Stimulated activated CD4-positive, alpha-beta T cell treated with anti-CD3 and anti-CD28 coated beads, TNF-alpha, amount 100 ng/mL, for 24 hours (primary cell): ENCODE results near the gene SREBF1.
A peak's percentile ranks its signal among the peaks of the same experiment; 100 is the strongest.

Source experiments
- DNase-seq, 3 experiments: peaks; one replicate each; pipeline ENCODE4 v3.0.0-alpha.2; 2020; ENCODE audit warnings: low read depth in 3 of 3

The SREBF1 gene

DNA sequence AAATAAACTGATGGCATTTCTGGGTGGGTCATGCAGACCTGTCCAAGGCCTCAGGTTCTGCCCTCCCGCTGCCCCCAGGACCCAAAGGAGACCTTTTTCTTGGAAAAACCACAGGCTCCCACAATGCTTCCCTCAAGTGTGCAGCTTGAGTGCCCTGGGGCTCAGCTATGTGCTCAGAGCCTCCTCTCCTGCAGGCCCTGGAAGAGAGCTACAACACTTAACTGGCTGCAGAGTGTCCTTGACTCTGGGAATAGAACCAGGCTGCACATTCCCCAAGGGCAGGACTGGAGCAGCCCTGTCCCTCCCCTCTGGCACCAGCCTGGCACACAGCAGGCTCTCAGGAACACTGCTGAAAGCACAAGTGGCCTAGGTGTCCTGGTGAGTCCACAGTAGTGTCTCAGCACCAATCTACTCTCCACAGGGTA, 4.8 kb upstream of the SREBF1 start:
- DNase-seq, result no peak

DNA sequence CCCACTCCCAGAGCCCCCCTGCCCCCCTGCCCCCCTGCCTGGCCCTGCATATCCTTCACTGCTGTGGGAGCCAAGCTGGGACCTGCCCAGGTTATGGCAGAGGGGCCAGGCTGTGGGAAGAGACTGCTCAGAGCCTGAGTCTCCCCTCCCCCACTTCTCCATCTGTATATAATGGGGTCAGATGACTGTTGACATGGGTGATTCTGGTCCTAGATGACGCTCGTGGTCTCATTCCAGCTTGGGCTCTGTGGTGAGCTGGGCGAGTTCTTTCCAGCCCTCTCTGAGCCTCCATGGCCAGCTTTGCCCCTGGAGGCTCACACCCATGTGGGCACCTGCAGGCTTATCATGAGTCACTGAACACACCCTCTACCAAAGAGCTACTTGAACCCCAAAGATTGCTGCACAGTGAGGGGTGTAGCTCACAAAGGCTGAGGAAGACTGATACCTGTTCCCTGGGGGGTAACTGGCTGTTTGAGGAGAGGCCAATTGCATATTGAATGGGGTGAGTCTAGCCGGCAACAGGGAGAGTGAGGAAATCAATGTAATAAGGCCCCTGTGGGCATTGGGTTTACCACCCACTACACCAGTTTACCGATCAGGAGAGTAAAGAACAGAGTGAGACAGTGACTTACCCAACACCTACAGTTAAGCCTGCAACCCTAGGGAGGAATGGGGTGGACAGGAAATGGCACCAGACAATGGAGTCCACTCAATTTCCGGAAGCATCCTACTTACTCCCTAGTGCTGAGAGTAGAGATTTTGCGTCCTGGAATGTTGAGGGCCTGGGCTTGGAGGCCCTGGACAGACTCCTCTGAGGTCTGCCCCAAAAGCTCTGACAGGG, 4.2 kb upstream of the SREBF1 start:
- no peak for DNase-seq

DNA sequence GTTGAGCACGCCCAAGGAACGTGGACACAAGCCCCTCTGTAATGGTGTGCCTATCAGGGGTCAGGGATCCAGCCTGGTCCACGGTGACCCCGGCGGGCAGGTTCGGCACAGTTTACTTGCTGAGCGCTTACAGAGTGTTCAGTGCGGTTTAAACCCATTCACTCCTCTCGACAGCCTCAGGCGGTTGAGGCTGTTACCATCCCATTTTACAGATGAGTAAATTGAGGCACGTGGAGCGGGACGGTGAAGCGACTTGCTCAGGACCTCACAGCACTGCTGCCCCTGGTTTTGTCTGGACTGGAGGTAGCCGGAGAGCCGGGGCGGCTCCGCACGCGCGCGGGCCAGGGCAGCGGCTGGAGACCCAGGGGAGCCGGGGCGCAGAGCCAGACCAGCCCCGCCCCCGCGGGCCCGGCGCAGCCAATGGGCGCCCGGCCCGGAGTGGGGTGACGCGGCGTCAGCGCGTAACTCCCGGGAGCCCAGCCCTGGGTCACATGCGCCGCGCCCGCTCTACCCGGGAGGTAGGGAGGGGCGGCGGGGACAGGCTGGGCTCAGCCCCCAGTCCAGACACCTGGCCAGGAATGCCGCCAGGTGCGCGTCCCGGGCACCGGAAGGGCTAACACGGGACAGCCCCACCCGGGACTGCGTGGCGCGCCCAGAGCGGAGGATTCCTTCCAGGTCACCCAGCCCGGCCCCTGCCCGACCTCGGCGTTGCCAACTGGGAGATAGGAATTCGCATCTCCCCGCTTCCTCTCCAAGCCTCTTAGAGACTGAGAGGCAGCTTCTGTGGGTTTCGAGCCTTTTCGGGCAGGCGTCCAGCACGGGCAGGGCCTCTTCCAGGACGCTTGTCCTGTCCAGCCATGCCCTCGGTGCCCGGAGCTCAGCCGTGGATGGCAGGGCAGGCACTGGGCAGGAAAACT, 3.3 kb upstream of the SREBF1 start:
- DNase-seq, result peak; percentile 54 to 78 (median 61)

DNA sequence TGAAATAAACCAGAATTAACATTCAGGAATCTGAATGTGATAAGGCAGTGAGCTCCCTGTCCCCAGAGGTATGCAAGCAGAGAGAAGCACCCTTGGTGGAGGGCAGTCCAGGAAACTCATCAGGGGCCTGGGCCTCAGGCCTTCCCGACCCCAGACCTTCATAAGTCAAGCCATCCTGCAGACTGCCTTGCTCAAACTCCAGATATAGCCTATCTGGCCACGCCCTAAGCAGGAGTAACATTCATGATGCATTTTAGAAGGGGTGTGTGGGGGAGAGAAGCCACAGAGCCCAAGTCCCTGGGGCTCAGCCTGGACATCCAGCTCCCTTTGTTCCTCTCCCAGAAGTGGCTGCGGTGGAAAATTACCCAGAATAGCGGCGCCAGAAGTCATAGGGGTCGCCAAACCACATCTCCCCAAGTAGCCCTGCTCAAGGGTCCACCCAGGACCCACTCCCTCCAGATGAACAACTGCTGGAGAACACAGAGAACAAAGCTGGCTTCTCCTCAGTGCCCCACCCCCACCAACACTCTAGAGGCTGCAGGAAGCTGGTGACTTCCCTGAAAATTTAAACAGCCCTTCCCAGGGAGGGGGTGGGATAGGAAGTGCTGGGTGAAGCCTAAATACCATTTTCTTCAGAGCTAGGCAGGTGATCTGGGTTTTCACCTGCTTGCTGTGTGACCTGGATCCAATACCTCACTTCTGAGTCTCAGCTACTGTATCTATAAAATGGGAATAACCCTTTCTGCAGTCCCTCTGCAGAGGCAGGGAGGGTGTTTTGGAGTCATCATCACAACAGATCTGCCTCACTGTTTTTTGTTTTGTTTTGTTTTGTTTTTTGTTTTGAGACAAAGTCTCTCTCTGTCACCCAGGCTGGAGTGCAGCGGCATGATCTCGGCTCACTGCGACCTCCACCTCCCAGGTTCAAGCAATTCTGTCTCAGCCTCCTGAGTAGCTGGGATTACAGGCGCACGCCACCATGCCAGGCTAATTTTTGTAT, 1.5 kb upstream of the SREBF1 start:
- DNase-seq, result no peak

DNA sequence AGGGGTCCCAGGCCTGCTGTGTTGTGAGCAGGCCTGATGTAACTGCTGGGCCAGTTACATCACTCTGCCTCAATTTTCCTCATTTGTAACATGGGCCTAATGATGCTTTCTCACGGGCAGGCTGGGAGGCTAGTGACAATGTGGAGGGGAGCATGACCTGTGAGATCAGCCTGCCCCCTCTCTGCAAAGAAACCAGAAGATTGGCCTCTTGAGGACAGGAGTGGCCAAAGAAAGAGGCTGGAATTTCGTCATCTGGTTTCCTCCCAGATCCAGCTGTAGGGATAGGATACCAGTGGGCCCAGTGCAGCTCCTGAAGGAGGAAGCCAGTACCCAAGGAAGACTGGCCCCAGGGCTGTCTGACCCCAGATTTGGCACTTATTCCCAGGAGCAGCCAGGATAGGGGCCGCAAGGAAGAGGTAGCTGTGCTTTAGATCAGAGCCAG, 615 bp upstream of the SREBF1 start:
- DNase-seq, result no peak

DNA sequence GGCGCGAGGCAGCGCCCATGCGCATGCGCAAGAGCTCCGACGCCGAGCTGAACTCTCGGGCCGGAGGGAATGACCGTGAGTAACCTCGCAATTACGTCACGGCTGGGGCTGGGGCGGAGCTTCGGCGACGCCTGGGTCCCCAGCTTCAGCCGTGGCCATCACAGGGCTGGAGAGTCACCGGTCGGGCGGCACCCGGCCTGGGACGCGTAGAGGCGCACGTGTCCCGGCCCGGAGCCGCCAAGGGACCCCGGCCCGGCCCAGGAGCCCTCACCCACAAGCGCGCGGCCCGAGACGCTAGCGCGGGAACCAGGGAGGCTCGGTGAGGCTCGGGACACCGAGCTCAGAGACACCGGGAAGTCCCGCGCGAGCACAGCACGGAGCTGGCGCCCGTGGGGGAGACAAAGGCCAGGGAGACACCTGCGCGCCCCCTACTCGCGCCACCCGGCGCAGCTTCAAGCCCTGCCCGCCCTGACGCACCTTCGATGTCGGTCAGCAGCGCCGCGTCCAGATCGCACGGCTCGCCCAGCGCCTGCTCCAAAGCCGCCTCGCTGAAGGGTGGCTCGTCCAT, 452 bp downstream of the SREBF1 start:
- peak; percentile 94 to 97 (median 96) for DNase-seq

DNA sequence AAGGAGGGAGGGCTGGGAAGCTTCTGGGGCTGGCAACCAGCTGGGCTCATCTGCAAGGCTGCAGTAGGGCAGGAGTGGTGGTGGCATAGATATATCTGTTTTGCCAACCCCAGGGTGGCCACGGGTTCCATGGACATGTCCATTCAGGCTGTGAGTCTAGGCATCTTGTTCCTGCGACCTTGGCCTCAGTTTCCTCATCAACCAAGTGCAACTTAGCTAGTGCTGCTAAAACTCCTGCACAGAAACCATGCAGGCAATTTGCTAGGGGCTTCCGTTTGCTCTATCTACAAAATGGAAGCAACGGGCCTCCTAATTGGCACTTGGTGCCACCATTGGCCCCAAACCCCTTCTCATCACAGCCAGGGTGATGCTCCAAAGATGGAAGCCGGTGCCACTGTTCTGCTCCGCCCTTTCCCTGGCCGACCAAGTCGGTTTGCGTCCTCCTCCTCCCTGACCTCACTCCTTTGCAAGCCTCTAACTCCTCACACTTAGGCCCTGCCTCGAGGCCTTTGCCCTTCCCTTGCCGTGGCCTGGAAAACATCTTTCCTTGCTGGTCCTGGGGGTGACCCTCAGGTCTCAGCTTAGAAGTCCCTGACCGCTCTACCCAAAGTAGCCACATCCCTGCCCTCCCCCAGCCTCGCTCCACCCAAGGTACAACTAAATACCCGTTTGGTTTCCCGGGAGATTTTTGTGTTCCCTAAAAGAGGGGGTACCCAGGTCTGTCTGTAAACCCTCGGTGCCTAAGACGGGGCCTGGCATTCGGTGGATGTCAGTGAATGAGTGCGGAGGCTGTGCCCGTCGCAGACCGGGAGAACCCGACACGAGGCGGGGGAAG, 1.2 kb downstream of the SREBF1 start:
- no peak for DNase-seq

DNA sequence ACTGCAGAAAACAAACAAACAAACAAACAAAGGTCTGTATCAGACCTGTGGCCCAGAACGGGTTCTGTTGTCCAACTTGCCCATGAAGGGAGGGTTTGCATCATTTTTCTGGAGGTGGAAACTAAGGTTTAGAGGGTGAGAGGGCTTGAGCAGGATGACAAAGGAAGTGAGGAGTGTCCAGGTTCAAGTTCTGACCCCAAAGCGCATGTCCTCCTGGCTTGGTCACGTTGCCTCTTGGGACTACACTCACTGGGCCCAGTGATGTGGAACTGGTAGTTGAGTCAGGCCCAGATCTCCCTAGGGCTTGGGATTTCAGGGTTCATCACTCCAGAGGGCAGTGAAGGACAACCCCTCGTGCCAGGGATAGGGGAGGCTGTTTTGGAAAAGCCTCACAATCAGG, 1.8 kb downstream of the SREBF1 start:
- DNase-seq, result no peak

DNA sequence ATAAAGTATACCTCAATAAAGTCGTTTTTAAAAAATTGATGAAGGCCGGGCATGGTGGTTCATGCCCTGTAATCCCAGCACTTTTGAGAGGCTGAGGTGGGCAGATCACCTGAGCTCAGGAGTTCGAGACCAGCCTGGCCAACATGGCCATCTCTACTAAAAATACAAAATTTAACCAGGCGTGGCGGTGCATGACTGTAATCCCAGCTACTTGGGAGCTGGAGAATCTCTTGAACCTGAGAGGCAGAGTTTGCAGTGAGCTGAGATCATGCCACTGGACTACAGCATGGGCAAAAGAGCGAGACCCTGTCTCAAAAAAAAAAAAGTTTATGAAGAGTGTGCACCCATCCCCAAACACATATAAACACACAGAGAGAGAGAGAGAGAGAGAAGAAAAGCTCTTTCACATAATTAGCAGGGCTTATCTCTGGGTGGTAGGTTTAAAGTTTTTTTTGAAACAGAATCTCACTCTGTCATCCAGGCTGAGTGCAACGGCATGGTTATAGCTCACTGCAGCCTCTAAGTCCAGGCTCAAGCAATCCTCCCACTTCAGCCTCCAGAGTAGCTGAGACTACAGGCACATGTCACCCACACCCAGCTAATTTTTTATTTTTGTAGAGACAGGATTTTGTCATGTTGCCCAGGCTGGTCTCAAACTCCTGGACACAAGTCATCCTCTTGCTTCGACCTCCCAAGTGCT, 3.0 kb downstream of the SREBF1 start:
- DNase-seq, result no peak

DNA sequence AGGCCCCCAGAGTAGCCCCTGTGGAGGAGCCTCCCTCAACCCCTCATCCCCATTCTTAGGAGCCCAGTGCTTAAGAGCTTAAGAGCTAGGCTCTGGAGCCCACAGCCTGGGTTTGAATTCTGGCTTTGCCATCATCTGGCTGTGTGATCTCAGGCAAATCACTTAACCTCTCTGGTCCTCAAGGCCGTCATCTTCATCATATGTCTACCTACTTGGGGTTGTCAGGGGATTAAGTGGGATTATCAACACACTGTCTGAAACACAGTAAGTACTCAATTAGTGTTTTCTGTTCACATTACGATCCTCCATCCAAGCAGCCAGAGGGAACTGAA, 4.8 kb downstream of the SREBF1 start:
- DNase-seq, result no peak

DNA sequence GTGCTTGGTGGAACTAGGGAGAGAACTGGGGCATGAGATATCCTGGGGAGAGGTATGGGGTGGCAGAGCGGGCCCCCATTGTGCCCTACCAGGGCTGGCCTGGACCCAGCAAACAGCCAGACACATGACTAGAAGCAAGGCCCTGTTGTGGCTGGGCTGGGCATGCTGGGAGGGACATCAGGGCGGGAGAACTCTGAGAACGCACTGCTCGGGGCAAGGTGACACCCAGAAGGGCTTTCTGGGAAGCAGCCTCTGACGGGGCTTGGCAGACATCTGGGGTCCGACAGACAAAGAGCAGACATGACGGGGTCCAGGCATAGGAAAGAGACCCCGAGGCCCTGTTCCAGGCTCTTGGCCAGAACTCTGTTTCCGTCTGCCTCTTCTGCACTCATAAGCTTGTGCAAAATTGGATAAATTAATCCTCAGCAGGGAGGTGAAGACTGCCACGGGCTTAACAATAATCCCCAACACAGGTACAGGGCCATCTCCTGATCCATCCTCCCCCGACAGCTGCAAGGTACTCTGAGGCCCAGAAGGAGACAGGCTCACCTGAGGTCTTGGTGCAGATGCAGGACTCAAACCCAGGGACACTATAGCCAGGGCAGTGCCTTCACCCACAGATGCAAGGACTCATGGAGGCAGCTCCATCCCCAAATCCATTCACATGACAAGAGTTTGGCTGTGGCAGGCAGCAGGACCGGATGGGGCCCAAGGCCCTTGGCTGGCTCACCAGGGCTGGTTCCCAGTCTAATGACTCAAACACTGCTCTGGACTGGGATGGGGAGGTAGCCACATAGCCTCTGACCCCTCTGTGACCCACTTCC, 5.4 kb downstream of the SREBF1 start:
- no peak for DNase-seq

DNA sequence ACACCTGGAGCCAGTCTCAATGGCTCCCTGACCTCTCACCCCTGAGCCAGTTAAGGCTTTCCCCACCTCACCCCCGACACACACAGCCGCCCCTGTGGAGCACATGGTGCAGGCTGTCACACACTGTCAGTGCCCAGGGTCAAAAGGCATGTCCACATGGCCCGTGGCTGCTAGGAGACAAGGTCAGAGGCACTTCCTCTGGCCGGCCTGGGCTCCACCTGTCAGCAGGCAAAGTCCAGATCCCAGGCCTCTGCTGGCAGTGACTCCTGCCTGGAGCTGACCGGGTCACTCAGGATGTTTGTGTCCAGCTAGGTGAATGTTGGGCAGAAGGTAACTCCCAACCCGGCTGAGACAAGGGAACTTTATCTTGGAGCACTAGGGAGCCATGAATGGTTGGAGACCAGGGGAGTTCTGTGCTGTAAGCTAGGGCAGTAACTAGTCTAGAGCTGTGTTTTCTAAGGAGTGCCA, 6.0 kb downstream of the SREBF1 start:
- DNase-seq, result no peak

DNA sequence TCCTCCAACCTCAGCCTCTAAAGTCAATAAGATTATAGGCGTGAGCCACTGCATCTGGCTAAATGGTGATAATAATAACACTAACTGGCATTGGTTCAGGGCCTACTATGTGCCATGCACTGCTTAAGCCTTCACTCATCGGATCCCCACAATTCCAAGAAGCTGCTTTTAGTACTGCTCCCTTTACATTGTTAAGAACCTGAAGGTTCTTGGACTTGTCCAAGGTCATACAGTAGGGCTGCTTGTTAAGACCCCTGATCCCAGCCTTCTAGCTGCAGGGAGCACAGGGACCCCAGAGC, 6.6 kb downstream of the SREBF1 start:
- no peak for DNase-seq

DNA sequence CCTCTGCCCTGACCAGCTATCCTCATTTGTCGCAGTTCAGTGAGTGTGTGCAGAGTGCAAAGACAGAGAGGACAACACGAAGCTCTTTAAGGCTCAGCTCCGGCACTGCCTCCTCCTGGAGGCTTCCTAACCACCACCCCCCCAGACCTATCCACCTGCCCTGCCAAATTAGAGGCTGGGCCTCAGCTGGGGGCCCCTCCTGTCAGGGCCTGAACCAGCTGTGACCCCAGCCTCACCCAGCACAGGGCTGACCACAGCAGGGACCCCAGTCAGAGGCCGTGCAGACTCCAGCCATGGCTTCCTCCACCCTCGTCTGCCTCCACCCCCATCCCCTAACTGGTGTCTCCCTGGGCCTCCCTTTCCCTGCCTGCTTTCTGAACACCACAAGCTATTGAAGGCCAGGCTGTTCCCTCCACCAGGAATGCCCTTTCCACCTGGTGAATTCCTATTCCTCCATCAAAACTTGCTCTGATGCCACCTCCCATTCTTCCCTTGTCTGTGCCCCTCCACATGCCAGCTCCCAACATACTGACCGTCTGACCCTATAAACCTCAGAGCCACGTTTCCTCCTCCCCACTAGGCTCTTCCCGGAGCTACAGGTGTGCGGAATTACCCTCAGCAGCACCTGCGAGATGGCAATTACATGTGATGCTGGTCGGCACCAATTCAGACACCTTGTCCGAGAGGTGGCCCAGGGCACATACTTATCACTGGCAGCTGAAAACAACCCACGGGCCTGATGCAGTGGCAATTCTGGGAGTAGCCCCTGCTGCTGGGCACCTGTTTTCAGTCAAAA, 8.8 kb downstream of the SREBF1 start:
- DNase-seq, result no peak

DNA sequence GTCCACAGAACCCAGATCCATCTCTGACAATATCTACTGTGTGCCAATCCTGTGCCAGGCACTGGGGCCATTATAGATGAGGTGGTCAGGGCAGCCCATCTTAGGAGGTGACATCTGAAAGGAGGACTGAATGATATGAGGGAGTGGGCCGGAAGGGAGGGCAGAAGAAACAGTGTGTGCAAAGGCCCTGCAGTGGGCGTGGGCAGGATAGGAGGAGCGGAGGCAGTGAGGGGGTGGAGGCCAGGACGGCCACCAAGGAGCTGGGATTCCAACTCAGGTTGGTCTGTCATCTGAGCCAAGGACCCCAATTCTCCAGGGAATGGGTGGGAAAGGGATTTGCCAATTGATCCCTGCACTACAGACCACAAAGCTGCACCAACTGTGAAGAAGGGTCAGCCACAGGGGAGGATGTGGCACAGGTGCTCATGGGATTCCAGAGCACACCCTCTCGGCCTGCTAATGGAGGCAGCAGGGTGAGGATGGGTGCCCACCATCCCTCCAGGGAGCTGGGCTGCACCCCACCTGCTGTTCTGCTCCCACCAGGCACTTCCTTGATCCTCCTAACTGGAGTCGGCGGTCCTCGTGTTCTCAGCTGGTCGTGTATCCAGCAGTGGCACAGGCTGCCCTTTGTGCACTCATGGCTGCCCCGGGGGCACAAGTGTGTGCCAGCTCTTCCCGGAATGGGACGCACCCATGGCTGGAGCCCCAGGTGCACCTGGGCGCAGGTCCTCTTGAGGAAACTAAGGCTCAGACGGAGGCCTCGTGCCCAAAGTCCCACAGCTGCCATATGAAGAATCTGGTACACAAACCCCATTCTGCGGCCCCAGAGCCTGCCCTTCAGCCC, 9.6 kb downstream of the SREBF1 start:
- DNase-seq, result no peak

DNA sequence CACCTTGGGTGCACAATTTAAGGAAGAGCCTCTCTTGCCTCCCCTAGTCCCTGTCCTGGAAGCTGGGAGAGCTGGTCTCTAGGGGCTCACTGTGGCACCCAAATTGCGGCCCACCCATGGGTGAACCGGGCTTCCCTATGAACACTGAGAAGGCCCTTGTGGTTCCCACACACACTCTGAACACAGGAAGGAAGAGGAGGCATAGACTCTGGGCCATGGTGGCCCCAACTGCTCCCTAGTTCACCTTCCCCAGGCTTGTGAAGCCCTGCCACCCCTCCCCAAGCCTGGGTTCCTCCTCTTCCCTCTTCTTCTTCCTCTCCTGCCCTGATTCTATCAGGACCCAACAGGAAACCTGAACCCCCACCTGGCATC, 10.5 kb downstream of the SREBF1 start:
- no peak for DNase-seq
